HFF-Myc (cell line): ENCODE results near the gene MYH7.

Experiments
- DNase-seq: peaks from one replicate; pipeline ENCODE4 v3.0.0-alpha.2; 2011; ENCODE audit warnings: low read depth; ENCODE audit errors: extremely low read depth
- H3K4me3 ChIP-seq: replicated peaks from 2 replicates; pipeline ENCODE4 v1.5.1; 2011; ENCODE audit warnings: low read depth, mild to moderate bottlenecking, control low read depth, low read length
- CTCF ChIP-seq: IDR thresholded peaks from 2 replicates; pipeline ENCODE4 v1.5.1; 2012; ENCODE audit warnings: mild to moderate bottlenecking, low read depth, low read length, control low read depth; ENCODE audit errors: missing control alignments

MYH7 gene

DNA sequence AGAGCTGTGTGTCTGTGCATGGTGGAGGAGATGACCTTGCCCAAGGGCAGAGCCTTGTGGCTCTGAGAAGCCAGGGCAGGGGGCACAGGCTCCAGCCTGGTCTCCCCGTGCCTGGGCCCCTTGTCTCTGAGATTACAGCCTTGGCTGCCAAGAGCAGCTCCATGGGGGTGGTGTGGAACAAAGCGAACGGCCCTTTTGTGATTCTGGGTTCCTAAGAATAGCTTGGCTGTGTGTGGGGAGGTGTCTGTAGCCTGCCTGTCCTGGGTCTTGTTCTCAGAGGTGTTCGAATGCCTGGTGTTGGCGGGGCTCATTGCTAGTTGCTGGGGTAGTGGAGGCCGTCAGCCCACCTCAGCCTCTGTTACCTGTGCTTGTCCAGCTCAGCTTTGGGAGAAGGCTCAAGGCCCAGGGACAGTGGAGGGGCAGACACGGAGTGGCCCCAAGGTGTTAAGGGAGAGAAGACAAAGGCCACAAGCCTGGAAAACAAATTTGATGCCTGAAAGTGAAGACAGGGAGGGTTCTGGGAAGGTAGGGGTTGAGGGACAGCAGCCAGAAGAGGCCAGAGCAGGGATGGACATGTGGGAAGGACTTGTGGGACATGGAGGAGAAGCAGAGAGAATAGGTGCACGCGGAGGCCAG is 7.4 kb upstream of the MYH7 start:
- H3K4me3 ChIP-seq = no peak overlapping the region
- DNase-seq = no peak

GRCh38 chr14:23441076-23441475 is 5.6 kb upstream of the MYH7 start:
- no peak overlapping the region for H3K4me3 ChIP-seq
- DNase-seq = no peak
- TF ChIP-seq CTCF = no peak

More for the DNA sequence above, 7.4 kb upstream of the MYH7 start:
- no peak for TF ChIP-seq CTCF

GRCh38 chr14:23439107-23439835 is 3.8 kb upstream of the MYH7 start:
- no peak overlapping the region for H3K4me3 ChIP-seq
- TF ChIP-seq CTCF = no peak
- no peak for DNase-seq

DNA sequence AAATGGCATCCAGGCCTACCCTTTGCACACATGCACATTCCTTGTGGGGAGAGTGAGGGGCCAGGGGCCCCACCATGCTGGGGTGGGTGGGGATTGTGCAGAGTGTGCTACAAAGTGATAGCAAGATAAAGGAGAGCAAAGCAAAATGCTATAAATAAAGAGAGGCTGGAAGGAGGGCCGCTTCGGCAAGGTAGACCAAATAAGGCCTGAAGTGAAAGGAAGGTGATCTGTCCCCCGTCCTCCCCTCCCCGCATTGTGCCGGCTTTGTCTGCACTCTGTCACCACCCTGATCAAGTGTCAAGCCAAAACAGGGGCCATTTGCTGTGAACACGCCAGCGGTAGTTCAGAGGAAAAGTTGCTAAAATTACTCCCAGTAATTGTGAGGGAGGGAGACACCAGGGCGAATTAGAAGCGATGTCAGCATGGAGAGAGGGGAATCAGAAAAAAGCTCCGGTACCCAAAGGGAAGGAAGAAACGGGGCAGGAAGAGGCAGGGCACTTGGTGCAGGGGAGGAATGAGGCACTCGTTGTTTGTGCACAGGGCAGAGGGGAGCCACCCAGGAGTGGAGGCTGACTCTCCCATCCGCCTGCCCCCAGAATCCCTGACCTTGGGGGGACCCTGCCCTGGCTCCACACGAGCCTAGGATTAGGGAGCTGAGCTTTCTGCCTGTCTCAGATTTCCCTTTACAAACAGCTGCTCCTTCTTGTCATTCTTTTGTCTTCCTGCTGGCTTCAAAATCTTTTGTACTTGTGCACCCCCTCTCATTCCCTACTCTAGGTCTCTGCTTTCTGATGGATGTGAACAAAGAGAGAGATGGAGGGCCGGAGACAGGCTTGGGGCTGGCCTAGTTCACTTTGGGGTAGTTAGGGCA is 2.9 kb upstream of the MYH7 start:
- DNase-seq = no peak
- H3K4me3 ChIP-seq = no peak overlapping the region
- no peak for TF ChIP-seq CTCF

DNA sequence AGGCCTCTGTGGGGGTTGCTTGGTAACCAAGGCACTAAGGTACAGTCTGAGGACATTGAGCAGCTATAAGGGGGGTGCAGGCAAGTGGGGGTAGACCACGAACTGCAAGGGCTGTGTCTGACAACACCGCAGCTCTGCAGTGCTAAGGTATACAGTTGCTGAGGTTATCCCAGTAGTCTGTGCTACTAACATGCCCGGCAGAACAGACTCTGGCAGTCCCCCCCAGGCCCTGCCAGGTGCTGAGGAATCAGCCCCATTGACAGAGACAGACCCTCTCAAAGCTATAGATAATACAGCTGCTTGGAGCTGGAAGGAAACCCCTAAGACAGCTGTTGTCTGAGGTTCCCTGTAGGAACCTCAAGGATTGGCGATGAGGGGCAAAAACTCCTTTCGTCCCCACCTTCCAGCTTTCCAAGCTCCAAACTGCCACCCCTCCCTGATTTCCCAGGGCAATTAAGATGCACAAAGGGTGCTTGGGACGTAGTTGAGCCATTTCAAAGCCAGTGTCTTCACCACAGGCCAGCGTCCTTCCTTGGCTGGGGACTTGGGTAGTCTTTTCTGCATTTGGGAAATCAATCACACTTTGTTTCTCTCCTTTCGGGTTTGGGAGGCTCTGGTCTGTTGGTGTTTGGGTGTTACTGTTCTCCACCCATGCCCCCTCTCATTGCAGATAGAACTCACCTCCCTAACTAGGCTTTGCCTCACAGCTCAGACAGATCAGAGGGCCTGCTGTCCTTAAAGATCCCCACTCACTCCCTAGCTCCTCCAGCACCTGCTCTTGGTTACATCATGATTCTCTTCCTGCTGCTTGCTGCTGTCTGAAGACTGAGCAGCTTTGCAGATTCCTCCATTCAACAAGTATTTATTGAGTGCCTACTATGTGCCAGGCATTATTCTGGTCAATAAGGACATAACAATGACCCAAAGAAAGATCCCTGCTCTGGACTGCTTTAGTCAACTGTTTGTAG is 2.0 kb upstream of the MYH7 start:
- no peak for DNase-seq
- no peak overlapping the region for H3K4me3 ChIP-seq
- no peak for TF ChIP-seq CTCF
